GM19324 (cell line): ENCODE measurements around the gene MYEOV.

ENCODE experiments used
- ATAC-seq: cut with Tn5 transposase; IDR thresholded peaks from one replicate; pipeline ENCODE4 v1.9.1; 2021; ENCODE audit warnings: mild to moderate bottlenecking, moderate library complexity; ENCODE audit not compliant: unreplicated experiment, low FRiP score

The MYEOV gene

GRCh38 chr11:69293819-69294505, at the start of gene MYEOV:
Gene MYEOV, plus strand, starts transcription at chr11:69294155. Its CDS starts 1,200 bp downstream, at chr11:69295355.
- no peak for ATAC-seq

- no peak for ATAC-seq
These were observed 49.7 kb upstream of the MYEOV start for GRCh38 chr11:69244266-69244665.

- no peak for ATAC-seq
These were observed 48.9 kb upstream of the MYEOV start for GRCh38 chr11:69245041-69245440.

- no peak for ATAC-seq
These were observed 48.2 kb upstream of the MYEOV start for GRCh38 chr11:69245491-69246345.

GRCh38 chr11:69249311-69250185, 44.4 kb upstream of the MYEOV start:
- ATAC-seq = no peak

GRCh38 chr11:69250186-69251056, 43.5 kb upstream of the MYEOV start:
- ATAC-seq = no peak

- no peak for ATAC-seq
These were observed 42.9 kb upstream of the MYEOV start for GRCh38 chr11:69251057-69251393.

GRCh38 chr11:69251639-69252489, 42.1 kb upstream of the MYEOV start:
- no peak for ATAC-seq

GRCh38 chr11:69252490-69252837, 41.5 kb upstream of the MYEOV start:
- ATAC-seq = no peak

GRCh38 chr11:69253028-69253427, 40.9 kb upstream of the MYEOV start:
- ATAC-seq = no peak

- no peak for ATAC-seq
These were observed 36.8 kb upstream of the MYEOV start for GRCh38 chr11:69257134-69257533.

- ATAC-seq = no peak
These were observed 35.9 kb upstream of the MYEOV start for GRCh38 chr11:69257838-69258658.

- ATAC-seq = no peak
These were observed 34.9 kb upstream of the MYEOV start for GRCh38 chr11:69259096-69259495.

- no peak for ATAC-seq
These were observed 33.3 kb upstream of the MYEOV start for GRCh38 chr11:69260622-69261021.

- ATAC-seq = no peak
These were observed 32.8 kb upstream of the MYEOV start for GRCh38 chr11:69261116-69261515.

GRCh38 chr11:69262918-69263735, 30.8 kb upstream of the MYEOV start:
- no peak for ATAC-seq

- ATAC-seq = no peak
These were observed 30.3 kb upstream of the MYEOV start for GRCh38 chr11:69263736-69264052.

GRCh38 chr11:69264486-69264885, 29.5 kb upstream of the MYEOV start:
- no peak for ATAC-seq
